T-helper 17 cell (primary cell): ENCODE data around the gene LAGE3. TPM values are rescaled to one million over a fixed set of nuclear protein-coding genes. Genes with fewer than 3 reads are reported as not detected.

Source experiments
- ATAC-seq: fragments of 150-1000 bp; cut with Tn5 transposase; 2 replicates; pipeline ENCODE4 v1.10.0; 2021; ENCODE audit warnings: mild to moderate bottlenecking, moderate library complexity
- DNase-seq, 3 donors: peaks; one replicate each; pipeline versions ENCODE4 v3.0.0 to v3.0.0-alpha.2; 2020 to 2021
- H3K9me3 ChIP-seq: one replicate; pipeline ENCODE4 v1.7.0; 2013; ENCODE audit warnings: low read length, mild to moderate bottlenecking; ENCODE audit not compliant: control insufficient read depth, poor library complexity, severe bottlenecking
- H3K27ac Mint-ChIP-seq: one replicate; pipeline ENCODE4 v1.8.0; 2022; ENCODE audit warnings: mild to moderate bottlenecking, moderate library complexity, mixed read lengths
- H3K27me3 Mint-ChIP-seq: one replicate; pipeline ENCODE4 v1.8.0; 2022; ENCODE audit warnings: mixed read lengths
- H3K36me3 Mint-ChIP-seq: one replicate; pipeline ENCODE4 v1.8.0; 2022; ENCODE audit warnings: low read depth, mixed read lengths
- H3K4me1 Mint-ChIP-seq: one replicate; pipeline ENCODE4 v1.8.0; 2022; ENCODE audit warnings: mild to moderate bottlenecking, mixed read lengths
- H3K4me3 Mint-ChIP-seq: one replicate; pipeline ENCODE4 v1.8.0; 2022; ENCODE audit warnings: mild to moderate bottlenecking, moderate library complexity, mixed read lengths
- total RNA-seq, 4 donors: library from RNA in 2 of 4; stranded (reverse) in 2 of 4; gene quantifications; one replicate each; pipeline ENCODE4 v1.2.3 and lab custom pipeline; 2022 to 2026

LAGE3 gene
- total RNA-seq, 2 donors from 2014 or later, result 9.1 to 9.5 TPM

DNA sequence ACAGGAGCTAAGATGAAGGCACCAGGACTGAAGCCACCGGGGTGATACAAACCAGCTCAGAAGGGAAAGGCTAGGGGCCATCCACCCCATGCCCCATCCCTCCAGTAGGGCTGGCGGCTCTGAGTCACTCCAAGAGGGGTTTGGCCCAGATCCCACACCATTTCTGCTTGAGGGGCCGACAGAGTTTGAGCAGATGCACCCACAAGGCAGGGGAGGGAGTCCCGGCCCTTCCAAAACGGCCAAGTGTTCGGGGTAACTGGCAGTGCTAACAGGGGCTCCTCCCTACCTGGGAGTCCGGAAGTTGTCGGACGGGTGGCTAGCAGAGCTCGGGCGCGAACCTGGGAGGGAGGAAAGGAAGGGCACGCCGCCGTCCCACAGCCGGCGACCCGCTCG, 10.9 kb upstream of the LAGE3 start:
- Mint-ChIP-seq H3K36me3 (peaks cover 2% of the 10 kb centered on the region), H3K27ac (peak overlapping the region; percentile 89), H3K4me3 (peak overlapping the region; percentile 92), H3K27me3 (no peaks in the 10 kb centered on the region), H3K4me1 (peaks cover 15% of the 10 kb centered on the region)
- ATAC-seq (peak; percentile 12), DNase-seq (no peak)
- no peaks in the 10 kb centered on the region for H3K9me3 ChIP-seq

DNA sequence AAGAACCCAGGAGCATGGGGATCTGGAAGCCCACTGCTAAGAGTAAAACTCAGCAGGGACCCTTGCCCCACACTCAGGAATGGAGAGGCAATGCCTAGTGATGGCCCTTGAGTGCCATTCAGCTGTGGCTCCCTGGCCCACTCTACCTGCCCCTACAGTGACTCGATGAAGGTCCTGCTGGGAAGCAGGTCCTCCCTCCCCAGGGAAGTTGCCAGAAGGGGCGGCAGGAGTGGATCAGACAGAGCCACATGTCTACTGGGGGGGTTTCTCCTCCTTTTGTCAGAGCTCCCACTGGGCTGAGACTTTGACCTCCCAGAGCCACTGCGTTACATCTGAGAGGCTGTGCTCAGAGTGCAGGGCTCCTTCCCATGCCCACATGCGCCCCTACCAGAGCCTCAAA, 10.1 kb upstream of the LAGE3 start:
- no peaks in the 10 kb centered on the region for H3K9me3 ChIP-seq
- Mint-ChIP-seq H3K4me3 (peak overlapping the region; percentile 92), H3K36me3 (peaks cover 2% of the 10 kb centered on the region), H3K27me3 (no peaks in the 10 kb centered on the region), H3K27ac (peak overlapping the region; percentile 89), H3K4me1 (peaks cover 15% of the 10 kb centered on the region)
- no peak for DNase-seq
- ATAC-seq, result no peak

DNA sequence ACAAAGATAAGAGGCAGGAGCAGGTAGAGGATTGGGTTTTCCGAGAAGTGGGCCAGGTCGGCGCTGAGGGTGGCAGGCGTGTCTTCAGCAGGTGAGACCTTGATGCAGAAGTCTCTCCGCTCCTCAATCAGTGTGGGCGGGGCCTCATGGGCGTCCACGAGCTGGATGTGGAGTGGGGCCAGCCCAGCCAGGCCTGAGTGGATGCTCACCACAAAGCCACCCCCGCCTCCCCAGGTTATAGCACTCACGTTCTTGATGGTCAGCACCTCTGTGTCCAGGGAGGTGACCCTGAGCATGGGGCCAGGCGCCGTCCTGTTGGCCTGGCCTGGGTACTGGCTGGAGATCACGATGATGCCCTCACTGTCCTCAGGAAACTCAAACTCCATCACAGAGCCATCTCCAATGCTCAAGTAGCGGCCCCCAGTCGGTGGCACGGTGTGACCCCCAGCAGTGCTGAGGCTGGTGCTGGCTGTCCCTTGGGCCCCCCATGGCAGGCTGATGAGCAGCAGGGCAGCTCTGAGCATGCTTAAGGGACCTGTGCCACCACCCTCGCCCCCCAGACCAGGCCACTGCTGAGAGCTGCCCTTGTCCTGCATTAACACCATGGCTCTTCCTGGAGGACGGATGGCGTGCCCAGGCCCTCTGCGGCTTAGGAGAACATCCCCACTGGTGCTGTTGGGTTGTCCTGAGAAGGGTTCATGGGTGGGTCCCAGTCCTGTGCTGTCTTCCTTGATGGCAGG, 9.4 kb upstream of the LAGE3 start:
- H3K4me3 Mint-ChIP-seq, result peak overlapping the region; percentile 56
- H3K27ac Mint-ChIP-seq, result peak overlapping the region; percentile 89
- H3K36me3 Mint-ChIP-seq, result peaks cover 2% of the 10 kb centered on the region
- H3K27me3 Mint-ChIP-seq, result no peaks in the 10 kb centered on the region
- no peak for DNase-seq
- no peaks in the 10 kb centered on the region for H3K9me3 ChIP-seq
- no peak for ATAC-seq
- peaks cover 16% of the 10 kb centered on the region for H3K4me1 Mint-ChIP-seq

DNA sequence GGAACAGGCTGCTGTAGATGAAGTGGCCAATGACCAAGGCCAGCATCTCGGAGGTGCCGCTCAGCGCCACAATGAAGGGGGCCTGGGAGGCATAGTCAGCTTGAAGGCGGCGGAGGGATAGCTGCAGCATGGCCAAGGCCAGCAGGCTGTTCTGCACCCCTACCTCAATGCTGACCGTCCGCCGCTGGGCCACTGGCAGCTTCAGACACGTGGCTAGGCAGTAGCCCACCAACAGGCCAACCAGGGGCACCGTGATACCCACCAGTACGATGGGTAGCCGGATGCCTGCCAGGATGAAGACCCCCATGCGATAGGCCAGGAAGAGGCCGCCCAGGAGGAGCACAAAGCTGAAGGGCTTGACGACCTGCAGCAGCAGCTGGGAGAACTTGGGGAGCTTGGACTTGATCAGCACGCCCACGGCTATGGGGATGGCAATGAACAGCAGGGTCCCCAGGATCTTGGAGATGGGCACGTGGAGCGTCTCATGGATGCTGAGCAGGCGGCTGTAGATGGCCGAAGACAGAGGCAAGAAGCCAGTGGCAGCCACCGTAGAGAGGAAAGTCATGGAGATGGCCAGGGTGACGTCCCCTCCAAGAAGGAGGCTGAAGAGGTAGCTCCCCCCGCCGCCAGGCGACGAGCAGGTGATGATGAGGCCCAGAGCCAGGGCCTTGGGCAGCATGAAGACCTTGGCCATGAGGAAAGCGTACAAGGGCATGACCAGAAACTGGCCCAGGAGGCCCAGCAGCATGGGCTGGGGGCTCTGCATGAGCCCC, 8.6 kb upstream of the LAGE3 start:
- no peak for DNase-seq
- Mint-ChIP-seq H3K4me3 (peak overlapping the region; percentile 56), H3K27ac (peak overlapping the region; percentile 76), H3K36me3 (peaks cover 2% of the 10 kb centered on the region), H3K4me1 (peaks cover 17% of the 10 kb centered on the region), H3K27me3 (no peaks in the 10 kb centered on the region)
- no peak for ATAC-seq
- H3K9me3 ChIP-seq, result no peaks in the 10 kb centered on the region

DNA sequence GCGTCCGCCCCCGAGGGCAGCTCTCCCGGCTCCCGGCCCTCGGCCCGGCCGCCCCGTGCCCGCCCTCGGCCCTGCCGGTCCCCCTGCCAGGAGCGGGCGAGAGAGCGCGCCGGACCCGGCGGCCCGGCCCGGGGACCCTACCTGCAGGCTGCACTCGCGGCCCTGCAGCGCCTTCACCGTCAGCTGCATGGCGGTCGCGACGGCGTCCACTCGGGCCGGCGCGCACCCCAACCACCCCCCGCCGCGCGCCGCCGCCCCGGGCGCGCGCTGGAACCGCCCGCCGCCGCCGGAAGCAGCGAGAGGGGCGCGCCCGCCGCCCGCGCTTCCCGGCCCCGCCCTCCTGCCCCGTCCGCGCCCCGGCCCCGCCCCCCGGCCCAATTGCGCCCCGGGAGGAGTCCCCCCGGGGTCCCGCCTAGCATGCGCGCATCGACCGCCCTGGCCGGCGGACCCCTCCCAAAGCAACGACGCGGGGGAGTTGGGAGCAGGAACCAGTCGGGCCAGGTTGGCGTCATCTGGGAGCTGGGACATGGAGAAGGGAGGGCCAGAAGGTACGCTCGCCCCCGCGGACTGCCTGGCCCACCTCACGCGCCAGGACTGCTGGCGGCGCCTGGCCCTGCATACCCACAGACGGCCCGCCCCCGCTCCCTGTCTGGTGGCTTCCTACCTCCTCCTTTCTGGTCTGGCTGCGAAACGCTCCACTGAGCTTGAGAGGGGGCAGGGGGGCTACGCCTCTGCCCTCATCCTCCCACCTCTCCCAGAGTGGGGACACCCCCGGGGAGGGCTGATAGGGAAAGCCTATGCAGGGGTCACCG, 7.5 kb upstream of the LAGE3 start, which contains the start of gene UBL4A:
Gene UBL4A (minus strand): TSS at position 220 of the 812 bp plus-strand sequence. CDS start 31 bp downstream, at position 189.
- DNase-seq (peak; percentile 26 to 61 (median 52)), ATAC-seq (peak; percentile 24)
- H3K4me1 Mint-ChIP-seq, result peaks cover 17% of the 10 kb centered on the region
- H3K27me3 Mint-ChIP-seq, result no peaks in the 10 kb centered on the region
- H3K4me3 Mint-ChIP-seq, result peak within 1 kb of the TSS; percentile 87
- H3K36me3 Mint-ChIP-seq, result peaks cover 2% of the 10 kb centered on the region
- H3K9me3 ChIP-seq, result no peaks in the 10 kb centered on the region
- no peak within 1 kb of the TSS for H3K27ac Mint-ChIP-seq

DNA sequence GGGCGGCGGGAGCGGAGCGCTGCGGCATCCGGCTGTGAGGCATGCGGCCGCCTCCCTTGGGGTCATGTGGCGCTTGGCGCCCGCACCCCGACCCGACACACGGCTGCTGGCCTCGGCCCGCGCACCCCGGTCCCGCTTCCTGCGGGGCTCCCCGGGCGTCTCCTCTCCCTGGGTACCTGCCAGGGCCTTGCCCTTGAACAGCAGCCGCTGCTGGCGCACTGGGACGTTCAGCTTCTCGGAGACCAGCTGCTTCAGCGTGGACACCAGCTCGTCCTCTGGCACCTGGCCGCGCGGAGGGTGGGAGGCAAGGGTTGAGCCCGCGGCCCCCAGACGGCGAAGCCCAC, 6.9 kb upstream of the LAGE3 start:
- Mint-ChIP-seq H3K27ac (no peak overlapping the region), H3K27me3 (no peaks in the 10 kb centered on the region), H3K4me3 (peak overlapping the region; percentile 65), H3K4me1 (peaks cover 17% of the 10 kb centered on the region), H3K36me3 (peaks cover 2% of the 10 kb centered on the region)
- DNase-seq (peak in 2 of 3 donors; percentile 20 to 21), ATAC-seq (peak; percentile 7)
- H3K9me3 ChIP-seq, result no peaks in the 10 kb centered on the region

DNA sequence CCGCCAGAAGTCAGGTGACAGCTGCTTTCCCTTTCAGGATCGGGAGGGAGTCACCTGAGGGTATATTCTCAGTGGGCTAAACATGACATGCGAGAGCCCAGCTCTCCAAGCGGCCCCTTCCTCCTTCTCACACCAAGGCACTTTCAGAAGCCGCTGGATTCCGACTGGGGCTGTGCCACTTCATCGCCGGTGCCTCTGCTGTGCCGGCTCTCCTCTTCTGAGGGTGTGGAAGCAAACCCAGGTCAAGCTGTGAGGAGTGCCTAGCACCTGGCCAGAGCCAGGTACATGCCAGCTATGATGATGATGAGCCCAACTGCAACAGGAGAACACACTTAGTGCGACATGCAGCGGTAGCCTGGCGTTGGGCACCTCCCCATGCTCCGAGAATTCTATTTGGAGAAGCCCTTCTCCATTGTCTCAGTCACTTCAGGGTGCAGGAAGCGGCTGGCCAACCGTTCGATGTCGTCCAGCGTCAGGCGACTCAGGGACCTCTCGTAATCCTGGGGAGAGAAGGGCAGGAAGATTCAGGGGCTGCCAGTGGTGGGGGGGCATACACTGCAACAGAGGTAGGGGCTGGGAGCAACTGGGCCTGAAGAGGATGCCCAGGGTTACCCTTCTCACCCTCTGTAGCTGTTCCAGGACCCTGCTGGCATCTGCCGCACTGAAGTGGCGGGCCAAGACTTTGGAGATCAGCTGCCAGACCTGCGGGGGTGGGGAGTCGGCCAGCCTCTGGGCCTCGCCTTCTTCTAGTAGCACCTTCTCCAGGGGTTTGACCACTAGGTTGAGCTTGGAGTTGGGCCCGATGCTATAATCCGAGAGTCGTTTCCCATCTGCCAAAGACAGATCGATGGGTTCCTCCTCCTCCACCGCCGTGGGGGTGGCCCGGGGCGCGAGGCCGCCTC, 6.3 kb upstream of the LAGE3 start:
- DNase-seq (no peak), ATAC-seq (no peak)
- H3K4me3 Mint-ChIP-seq, result peak overlapping the region; percentile 65
- no peaks in the 10 kb centered on the region for H3K9me3 ChIP-seq
- peaks cover 17% of the 10 kb centered on the region for H3K4me1 Mint-ChIP-seq
- peaks cover 2% of the 10 kb centered on the region for H3K36me3 Mint-ChIP-seq
- no peak overlapping the region for H3K27ac Mint-ChIP-seq
- no peaks in the 10 kb centered on the region for H3K27me3 Mint-ChIP-seq

DNA sequence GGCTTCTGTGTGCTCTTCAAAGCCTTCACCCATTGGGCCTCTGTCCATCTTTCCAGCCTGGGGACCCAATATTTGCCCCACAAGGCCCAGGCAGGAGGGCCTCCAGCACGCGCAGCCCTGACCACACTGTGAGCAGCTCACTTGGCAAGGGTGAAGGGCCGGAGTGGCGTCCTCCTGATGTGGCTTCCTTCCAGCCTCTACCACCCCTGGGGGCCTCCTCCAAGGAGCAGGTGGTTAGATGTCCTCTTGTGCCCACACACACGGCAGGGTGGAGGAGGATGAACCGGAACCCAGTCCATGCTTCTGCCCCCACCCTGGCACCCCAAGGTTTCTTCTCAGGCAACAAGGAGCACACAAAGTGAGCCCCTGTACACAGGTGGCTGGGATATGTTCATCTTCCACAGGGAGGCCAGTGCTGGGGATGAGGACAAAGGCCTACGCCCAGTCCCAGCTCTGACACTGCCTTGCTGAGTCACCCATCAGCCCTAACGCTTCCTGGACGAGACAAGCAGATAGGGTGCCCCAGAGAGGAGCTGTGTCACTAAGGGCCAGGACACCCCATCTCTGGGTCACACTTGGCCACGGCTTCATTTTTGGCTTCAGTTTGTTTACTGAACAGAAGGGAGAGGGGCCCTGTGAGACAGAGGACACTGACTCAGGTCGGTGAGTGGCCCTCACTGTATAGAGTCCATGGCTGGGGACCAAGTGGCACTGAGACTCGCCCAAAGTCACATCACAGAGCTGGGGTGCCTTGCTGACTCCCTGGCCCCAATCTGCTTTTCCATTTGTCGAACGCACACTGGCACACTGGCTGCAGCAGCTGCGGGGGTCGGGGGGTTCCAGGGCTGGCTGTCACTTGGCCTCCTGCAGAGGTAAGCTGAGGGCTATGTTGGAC, 5.4 kb upstream of the LAGE3 start:
- Mint-ChIP-seq H3K27ac (no peak overlapping the region), H3K27me3 (no peaks in the 10 kb centered on the region), H3K4me3 (peak overlapping the region; percentile 65), H3K36me3 (peaks cover 2% of the 10 kb centered on the region), H3K4me1 (peaks cover 14% of the 10 kb centered on the region)
- DNase-seq (no peak), ATAC-seq (no peak)
- H3K9me3 ChIP-seq, result no peaks in the 10 kb centered on the region

DNA sequence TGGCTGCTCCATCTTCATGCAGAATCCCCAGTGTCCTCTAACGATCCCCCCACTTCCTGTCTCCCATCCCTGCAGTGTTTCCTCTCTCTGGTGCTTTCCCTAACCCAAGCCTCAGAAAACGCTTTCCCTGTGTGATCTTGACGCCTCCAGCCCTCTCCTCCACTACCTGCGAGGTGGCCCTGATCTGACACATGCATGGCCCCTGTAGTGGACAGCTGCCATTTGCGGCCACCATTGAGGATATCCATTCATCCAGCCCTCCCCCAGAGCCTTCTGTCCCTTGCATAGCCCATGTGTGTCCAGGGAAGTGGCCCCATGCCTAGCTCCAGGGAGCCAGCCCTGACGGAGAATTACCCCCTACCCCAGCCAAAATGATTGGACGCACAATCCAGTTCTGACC, 4.2 kb upstream of the LAGE3 start:
- H3K36me3 Mint-ChIP-seq, result peaks cover 2% of the 10 kb centered on the region
- H3K4me3 Mint-ChIP-seq, result no peak overlapping the region
- DNase-seq, result no peak
- H3K4me1 Mint-ChIP-seq, result peaks cover 13% of the 10 kb centered on the region
- no peak overlapping the region for H3K27ac Mint-ChIP-seq
- no peak for ATAC-seq
- no peaks in the 10 kb centered on the region for H3K27me3 Mint-ChIP-seq
- H3K9me3 ChIP-seq, result no peaks in the 10 kb centered on the region

DNA sequence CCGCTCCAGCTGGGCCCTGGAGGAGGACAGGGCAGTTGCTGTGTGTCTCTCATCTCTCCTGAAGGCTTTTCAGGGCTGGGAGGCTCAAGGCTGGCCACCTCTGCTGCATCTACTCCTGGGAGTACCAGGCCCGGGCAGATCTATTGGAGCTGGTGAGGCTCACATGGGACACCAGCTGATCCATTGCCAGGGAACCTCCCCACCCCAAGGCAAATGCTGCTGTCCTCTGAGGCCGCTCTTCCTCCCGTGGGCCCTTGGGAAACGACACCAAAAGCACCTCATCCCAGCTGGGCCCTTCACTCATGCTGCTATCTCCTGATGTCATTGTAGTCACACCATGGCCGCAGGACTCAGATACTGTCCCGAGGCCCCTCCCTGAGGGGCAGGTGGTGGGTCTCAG, 3.7 kb upstream of the LAGE3 start:
- Mint-ChIP-seq H3K36me3 (no peaks in the 10 kb centered on the region), H3K27me3 (no peaks in the 10 kb centered on the region), H3K4me1 (peaks cover 9% of the 10 kb centered on the region), H3K27ac (no peak overlapping the region), H3K4me3 (no peak overlapping the region)
- DNase-seq (no peak), ATAC-seq (no peak)
- H3K9me3 ChIP-seq, result no peaks in the 10 kb centered on the region

DNA sequence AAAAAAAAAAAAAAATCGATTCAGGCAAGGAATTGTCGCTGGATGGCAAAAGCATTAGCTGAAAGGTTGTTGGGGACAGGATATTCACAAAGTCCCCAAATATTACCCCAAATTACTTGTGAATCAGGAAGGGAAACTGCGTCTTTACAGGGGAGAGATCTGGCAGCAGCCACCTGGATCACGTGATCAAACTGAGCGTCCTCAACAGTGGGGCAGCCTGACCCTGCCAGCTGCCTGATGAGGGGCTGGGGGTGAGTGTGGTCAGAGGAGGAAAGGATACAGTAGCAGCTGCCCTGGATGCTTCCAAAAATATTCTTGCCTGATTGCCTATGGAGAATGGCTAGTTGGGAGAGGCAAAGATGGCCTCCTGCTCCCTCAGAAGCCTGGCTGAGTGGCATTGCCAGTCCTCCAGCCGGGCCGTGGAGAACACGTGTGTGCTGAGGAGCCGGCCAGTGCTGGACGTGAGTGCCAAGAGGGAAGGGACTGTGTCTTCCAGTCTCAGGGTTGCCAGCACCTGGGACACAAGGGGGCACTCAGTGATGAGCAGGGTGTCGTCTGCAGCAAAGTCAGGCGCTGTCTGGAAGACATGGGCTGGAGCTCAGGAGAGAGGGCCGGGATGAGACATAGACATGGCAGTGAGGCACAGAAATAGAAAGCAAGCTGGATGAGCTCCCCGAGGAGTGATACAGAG, 3.0 kb upstream of the LAGE3 start:
- DNase-seq, result no peak
- Mint-ChIP-seq H3K4me3 (no peak overlapping the region), H3K36me3 (no peaks in the 10 kb centered on the region), H3K4me1 (peaks cover 9% of the 10 kb centered on the region), H3K27me3 (no peaks in the 10 kb centered on the region), H3K27ac (peak overlapping the region; percentile 72)
- no peaks in the 10 kb centered on the region for H3K9me3 ChIP-seq
- no peak for ATAC-seq
